Measurements from ENCODE around the gene PRDM15.

PRDM15 gene

DNA sequence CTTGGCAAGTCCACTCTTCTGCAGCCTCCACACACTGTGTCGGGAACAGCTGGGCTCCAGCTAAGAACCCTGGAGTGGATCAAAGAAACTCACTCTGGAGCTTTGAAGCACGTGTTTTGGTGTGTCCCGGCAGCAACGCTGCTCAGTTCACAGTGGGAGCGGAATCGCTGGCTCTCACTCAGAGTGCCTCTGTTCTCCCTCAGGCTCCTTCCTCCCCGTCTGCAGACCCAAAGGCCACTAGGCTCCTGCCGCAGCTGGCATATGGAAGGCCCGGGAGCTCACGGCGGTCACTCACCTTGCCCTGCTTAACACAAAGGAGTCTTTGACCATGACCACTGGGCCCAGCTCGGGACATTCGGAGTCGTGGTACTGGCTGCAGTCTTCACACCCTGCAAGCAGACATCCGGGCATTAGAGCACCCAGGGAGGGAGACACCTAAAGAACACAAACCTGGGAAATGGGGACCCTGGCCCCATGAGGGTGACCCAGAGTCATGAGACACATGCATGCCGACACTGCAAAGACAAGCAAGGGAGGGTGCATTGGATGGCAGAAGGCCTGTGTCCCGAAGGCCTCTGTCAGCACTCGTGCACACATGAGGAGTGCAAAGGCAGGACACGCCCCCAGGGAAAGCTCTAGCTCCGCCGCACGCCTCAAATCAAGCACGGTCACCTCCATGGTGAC lies 19.7 kb downstream of the PRDM15 start:
- no peak for DNase-seq

DNA sequence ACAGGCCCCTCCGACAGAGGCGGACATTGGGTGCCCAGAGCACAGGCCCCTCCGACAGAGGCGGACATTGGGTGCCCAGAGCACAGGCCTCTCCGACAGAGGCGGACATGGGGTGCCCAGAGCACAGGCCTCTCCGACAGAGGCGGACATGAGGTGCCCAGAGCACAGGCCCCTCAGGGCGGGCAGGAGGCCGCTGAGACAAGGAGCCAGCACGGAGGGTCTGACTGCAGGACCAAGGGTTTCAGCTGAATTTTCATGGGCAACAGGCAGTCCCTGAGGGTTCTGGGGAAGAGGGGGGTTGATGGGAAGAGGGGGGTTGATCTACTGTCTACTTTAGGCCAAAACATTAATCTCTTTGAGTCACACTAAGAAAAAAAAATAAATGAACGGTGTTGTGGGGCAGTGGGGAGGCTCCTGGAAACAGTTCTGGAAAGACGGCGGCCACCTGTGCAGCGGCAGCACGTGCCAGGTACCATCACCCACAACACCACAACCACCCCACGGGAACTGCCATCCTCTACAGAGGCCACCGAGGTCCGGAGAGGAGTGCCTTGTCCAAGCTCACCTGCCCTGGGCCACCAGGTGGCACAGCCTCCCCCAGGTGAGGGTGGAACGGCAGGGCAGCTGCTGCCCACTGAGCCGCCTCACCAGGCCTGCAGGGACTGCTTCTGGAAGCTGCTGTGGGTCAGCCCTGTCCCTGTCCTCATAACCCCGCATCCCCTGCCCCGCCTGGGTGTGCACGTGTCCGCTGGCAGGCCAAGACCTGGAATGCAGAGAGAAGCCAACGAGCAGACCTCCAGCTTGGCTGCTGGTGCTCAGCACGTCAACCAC lies 20.5 kb downstream of the PRDM15 start:
- no peak for DNase-seq

DNA sequence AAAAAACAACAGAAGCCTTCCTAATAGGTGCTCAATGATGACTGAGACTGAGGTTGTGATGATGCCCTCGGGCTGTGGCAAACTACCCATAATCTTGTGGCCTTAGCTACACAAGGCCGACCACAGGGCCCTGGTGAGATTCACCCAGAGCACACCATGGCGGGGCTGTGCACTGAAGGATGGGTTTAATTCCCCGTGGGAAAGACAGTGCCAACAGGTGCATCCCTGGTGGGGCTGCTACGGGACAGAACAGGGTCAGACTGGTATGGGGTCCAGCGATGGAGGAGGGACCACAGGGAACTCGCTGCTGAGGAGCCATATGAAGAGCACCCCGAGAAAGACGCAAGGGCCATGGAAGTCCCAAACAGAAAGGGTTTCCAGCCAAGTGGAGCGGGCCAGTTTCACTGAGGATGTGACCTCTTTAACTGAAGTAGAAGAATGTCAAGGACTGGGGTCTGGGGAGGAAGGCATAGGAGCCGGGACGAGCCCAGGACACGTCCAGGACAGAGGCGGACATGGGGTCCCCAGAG lies 21.3 kb downstream of the PRDM15 start:
- DNase-seq: no peak

DNA sequence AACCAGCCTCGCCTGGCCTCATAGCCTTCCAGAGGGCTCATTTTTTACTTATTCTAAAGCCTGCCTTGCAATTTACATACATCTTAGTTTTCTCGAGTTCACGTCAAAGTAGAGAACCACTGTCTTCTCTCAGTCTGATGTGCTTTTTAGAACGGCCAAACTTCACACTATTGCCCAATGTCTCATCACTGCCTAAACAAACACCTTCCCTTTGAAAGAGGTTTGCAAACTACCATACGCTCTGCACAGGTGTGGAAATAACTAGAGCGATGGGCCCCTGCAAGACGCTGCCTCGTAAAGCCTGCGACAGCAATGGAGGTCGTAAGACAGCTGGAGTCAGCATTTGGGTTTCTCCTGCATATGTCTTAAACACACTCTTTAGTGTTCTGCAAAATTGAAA lies 22.6 kb downstream of the PRDM15 start:
- DNase-seq: no peak

DNA sequence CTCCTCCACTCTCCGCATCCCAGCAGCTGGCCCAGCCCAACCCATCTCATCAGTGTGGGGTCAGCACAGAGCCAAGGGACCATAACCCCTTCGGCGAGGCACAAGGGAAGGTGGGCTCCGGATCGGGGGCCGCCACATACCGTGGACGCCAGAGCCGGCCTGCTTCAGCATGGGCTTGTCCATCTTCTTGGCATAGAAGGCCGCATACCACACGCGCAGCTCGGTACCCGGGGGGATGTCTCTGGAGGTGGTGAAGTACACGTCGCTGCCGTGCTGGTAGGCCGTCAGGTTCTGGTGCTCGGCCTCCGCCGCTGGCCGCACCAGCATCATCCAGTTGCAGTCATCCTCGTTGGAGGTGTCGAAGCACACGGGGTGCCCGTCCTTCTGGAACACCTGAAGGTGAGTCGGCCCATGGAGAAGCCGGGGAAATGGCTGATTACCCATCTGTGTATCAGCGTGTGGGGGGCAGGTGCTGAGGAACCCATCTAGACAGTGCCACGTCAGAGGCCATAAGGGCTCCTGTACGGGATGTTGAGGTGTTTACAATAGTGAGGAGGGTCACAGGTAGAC lies 24.6 kb downstream of the PRDM15 start:
- no peak for DNase-seq

DNA sequence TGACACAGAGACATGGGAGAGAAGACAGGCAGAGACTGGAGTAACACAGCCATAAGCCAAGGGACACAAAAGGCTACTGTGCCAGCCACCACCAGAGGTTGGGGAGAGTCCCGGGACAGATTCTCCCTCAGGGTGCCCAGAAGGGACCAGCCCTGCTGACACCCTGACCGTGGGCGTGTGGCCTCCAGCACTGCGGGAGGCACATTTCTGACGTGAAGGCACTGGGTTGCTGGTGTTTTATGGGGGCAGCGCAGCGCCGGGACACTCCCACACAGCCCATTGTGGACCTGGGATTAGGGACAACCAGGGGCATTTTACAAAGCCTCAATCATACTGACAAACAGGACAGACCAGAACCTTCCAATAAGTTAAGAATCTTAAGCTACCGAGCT lies 26.2 kb downstream of the PRDM15 start:
- no peak for DNase-seq

DNA sequence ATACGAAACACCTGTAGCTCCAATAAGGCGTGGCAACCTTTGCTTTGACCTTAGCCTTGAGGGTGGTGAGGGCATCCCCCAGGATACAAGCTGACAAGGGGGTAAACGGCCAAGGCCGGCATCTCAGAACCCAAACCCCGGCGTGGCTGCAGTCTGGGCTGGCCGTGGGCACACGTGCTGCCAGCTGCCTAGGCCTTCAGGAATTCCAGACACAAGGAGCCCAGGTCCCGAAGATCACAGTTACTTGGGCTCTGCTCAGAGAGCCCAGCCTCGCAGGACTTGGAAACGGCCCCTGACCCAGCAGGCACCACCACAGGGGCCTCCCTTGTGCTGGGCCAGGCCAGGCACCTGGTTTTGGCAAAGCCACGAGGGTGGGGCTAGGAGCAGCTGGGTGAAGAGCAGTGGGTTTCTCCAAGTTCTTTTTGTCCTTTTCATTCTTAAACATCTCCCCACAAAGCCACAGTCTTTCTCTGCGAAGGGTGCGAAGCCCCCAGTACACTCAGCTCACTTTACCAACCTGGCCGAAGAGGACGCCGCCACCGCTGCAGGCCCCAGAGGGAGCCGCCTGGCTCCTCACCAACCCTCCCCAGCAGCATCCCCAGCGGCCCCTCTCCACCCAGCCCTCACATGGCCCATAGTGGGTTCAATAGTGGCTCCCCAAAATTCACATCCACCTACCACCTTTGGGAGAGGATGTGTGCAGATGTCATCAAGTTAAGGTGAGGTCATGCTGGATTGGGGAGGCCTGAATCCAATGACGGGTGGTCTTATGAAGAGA lies 26.8 kb downstream of the PRDM15 start:
- DNase-seq: no peak

DNA sequence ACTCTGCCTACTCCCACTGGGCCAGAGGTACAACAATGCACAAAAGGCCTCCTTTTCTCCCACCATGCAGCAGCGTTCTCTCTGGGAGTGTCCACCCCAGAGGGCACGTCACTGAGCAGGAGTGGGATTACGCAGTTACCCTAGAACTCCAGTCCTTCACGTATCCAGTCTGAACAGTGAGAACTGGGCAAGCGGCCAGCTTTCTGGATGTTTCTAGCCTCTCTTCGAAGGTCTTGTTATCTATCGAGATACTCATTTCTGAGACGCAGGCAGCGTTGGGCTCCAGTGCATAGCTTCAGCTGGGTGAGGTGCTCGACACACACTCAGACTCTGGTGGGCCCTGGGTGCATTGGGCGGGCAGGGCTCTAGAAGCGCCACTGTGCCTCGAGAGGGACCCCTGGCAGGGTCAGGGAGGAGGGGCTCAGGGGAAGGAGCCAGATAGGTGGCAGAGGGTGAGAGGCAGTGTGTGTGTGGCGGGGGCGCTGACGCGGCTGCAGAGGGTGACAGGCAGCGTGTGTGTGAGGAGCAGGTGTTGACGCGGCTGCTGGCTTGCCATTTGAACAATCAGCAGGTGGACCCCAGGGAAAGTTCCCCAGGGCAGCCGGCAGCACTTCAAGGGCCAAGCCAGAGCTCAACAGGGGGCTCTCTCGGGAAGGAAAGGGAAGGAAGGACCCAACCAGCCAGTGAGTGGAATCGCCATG lies 27.9 kb downstream of the PRDM15 start:
- DNase-seq: no peak

DNA sequence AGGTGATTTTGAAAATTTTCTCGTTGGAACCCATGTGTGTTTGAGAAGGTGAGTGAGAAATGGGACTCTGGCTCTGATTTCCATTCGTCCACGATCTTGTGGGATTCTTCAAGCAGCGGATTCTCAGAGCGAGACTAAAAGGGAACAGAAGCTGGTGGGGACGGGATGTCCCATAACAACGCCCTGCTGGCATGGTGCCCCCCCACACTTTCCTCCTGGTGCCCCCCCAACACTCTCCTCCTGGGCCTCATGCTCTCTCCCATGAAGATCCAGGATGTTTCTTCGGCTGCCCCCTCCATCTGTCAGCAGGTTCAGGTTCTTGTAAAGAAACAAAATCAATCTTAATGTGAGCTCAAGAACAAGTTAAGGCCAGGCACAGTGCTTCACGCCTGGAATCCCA lies 29.1 kb downstream of the PRDM15 start:
- no peak for DNase-seq

DNA sequence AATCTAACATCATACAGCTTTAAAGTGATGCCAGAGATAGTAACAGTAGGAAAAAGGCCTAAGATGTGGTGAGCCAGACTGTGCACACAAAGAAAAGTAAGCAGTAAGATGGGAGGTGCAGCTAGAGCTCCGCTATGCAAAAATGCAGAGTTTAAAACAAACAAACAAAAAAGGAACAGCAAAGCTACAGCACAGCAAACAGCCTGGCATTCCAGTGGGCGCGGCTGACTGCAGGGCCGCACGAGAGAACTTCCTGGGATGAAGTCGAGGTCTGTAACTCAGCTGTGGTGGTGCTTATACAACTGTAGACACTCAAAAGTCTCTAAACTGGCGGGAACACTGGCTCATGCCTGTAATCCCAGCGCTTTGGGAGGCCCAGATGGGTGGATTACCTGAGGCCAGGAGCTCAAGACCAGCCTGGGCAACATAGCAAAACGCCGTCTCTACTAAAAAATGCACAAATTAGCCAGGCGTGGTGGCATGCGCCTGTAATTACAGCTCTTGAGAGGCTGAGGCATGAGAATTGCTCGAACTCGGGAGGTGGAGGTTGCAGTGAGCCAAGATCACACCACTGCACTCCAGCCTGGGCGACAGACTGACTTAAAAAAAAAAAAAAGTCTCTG lies 30.1 kb downstream of the PRDM15 start:
- no peak for DNase-seq

DNA sequence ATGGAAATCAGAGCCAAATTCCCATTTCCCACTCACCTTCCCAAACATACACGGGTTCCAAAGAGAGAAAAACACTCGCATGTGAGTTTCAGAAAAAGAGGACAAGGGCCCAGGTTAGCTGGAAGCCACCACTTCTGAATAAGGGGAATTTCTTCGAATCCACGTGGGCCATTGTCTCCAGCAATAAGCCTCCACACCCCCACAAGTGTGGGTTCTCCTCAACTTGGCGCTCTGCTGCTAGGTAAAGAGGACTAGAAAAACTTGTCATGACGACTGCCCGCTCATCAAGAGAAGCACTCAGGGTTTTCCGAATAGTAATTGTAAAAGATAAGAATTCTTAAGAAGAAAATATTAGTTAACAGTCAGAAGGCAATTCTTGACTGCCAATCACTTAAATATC lies 30.6 kb downstream of the PRDM15 start:
- no peak for DNase-seq

DNA sequence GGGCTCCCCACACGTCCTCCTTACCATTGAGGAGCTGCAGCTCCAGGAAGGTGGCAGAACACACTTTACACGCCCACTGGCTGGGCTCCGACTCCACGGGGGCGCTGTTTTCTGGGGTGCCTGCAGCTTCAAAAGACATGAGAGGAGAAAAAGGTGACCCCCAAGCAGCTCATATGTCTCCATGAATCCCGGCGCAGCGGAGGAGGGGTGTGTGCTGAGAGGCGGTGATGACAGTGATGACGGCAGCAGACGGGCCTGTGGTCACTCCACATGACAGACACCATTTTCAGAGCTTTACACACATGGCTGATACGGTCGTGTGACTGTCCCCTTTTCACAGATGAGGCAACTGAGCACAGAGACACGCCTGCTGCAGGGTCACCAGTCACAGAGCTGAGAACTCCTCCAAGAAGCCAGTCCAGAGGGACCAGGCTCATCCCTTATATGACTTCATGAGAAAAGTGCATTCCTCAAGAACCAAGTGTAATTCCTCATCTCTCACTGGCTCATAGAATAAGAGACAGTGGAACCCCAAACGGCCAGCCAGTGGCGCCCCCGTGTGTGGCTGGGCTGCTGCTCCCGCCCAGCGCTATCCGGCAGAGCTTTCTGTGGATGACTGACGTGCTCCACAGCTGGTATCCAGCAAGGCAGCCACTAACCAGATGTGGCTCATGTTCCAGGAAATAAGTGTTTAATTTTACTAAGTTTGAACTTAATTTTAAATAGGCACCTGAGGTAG lies 31.9 kb downstream of the PRDM15 start:
- DNase-seq: no peak

DNA sequence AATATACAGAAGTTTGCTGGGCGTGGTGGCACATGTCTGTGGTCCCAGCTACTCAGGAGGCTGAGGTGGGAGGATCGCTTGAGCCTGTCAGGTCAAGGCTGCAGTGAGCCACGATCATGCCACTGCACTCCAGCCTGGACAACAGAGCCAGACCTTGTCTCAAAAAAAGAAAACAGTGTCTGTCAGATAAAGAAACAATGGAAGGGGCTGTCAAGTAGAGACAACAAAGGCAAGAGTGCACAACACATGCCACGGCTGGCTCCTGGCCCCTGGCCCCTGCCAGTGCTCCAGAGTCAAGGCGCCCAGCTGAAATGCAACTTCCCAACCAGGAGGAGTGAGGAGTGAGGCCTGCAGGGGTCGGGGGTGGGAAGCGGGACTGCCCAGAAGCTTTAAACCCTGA lies 32.6 kb downstream of the PRDM15 start:
- no peak for DNase-seq

DNA sequence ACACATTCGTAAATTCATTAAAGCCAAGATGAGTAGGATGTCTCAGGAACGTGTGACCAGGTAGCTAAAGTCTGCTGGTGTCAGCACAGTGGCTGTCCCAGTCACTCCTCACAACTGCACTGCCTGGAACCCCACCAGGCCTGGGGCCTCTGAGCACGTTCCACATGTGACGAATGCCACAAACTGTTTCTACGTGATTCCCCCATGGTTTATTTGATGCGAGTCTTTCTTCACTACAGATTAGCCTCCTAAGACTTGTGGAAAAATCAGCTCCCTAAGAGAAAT lies 33.2 kb downstream of the PRDM15 start:
- no peak for DNase-seq

DNA sequence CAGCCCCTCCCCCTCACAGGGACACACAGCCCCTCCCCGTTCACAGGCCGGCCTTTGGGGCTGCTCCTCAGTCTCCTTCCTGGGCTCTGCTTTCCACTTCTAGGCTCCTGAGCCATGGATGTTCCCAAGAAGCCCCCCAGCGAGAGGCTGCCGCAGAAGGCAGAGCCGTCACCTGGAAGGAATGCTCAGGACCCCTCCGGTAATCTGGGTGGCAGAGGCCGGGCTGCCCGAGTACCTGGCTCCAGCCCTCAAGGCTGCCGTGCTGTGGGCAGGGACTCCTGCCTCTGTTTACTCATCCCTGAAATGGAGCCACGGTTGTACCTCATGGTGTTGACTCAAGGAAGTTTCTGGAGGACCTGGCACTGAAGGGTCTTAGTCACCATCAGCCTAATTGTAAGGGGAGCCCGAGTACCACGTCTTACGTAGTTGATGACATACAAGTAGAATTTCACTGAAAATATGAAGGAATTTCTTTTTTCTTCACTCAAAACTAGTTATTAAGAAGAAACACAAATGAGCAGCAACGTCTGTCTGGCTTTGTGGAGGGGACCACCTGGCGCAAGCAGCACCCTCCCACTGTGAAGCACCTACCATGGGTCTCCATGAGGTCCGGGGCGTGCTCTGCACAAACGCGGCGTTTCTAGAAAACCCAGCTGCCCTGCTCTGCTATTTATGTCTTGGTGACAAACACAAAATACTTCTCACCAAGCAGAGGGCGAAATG lies 33.7 kb downstream of the PRDM15 start:
- no peak for DNase-seq

DNA sequence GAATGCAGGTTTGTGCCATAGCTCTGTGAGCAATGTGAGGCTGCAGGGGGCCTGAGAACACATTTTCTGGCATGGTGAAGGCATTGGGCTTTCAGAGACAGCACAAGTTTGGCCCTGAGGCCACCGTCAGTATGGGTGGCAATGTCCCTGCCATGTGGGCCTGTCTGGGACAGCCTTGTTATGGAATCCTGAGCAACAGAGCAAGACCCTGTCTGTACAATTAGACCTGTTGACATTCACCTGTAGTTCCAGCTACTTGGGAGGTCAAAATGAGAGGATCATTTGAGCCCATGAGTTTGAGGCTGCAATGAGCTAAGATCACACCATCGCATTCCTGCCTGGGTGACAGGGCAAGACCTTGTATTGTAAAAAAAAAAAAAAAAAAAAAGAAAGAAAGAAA lies 35.6 kb downstream of the PRDM15 start:
- no peak for DNase-seq

DNA sequence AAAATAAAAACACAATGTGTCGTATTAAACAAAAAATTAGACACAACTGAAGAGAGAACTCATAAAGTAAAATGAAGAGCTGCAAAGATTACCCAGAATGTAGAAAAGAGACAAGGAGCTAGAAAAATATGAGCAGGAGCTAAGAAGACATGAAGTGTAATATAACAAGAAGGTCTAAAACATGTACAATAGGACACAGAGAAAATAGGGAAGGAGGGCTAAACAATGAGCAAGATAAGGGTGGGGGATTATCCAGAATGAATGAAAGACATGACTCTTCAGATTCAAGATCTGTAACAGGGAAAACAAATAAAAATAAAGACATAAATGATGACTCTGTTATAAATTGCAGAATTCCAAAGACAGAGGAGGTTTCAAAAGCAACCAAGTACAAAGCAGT lies 38.3 kb downstream of the PRDM15 start:
- DNase-seq: no peak

DNA sequence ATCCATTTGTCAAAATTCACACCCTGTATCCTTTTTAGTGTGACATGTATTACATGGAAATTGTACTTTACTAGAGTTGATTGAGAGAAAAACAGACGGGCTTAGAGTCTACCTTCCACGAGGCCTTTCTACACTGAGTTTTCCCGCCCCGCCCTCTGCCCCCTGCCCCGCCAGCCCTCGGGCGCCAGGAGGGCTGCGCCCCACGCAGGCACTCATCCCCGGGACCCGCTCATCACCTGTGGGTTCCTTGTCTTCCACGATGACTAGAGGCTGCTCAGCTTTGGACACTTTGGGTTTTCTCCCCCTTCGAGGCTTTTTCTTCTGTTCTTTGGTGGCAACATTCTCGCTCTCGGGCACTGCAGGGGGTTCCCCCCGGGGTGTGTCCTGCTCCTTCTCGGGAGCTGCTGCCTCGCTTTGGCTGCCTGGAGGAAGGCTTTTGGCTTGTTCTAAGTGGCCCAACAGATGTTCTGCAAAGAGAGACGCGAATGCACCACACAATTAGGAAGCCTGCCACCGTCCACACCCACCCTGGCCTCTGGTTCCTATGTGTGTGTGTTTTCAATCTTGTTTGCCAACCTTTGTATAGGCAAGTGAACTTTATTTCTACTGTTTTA lies 39.6 kb downstream of the PRDM15 start:
- DNase-seq: no peak

DNA sequence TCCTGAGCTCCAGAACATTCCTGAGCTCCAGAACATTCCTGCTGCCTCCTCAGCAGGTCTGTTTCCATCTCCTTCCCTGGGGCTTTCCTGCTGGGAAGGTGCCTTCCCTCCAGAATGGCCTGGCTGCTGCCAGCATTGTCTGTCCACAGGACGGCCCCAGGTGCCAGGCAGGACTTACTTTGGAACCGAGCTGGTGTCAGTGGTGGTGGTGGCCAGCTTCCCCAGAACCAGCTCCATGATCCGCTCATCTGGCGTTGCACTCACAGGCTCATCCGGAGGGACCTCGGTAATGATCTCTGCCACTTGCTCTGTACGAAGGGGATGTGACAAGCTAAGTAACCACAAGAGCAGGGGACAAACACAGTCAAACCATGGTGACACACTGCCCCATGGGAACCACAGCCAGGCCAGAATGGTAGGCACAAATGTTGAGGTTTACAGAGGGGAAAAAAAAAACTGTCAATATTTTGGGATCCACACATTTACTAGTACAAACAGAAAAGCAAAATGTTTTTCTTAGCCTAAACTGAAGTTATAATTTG lies 41.3 kb downstream of the PRDM15 start:
- DNase-seq: no peak
